Immature natural killer cell (primary cell): ENCODE measurements around the gene PRR16. TPM values are rescaled to one million over a fixed set of nuclear protein-coding genes. Genes with fewer than 3 reads are reported as not detected.

Source experiments
- DNase-seq, 3 donors: peaks; one replicate each; pipeline ENCODE4 v3.0.0; 2022; ENCODE audit warnings: mixed read lengths in 1 of 3
- H3K27ac Mint-ChIP-seq, 6 donors: one replicate each; pipeline ENCODE4 v1.8.0; 2020; ENCODE audit warnings: mixed read lengths in 6 of 6, mild to moderate bottlenecking in 5 of 6, inconsistent platforms in 4 of 6, moderate library complexity in 3 of 6
- H3K27me3 Mint-ChIP-seq, 3 donors: one replicate each; pipeline ENCODE4 v1.8.0; 2020 to 2021; ENCODE audit warnings: low read depth in 3 of 3, mild to moderate bottlenecking in 3 of 3, mixed read lengths in 3 of 3, moderate library complexity in 3 of 3, inconsistent platforms in 1 of 3
- H3K36me3 Mint-ChIP-seq, 3 donors: one replicate each; pipeline ENCODE4 v1.8.0; 2020; ENCODE audit warnings: mixed read lengths in 3 of 3, inconsistent platforms in 2 of 3, mild to moderate bottlenecking in 2 of 3
- H3K4me1 Mint-ChIP-seq, 2 donors: one replicate each; pipeline ENCODE4 v1.8.0; 2020; ENCODE audit warnings: inconsistent platforms in 2 of 2, mild to moderate bottlenecking in 2 of 2, mixed read lengths in 2 of 2, moderate library complexity in 1 of 2
- H3K4me3 Mint-ChIP-seq, 5 donors: one replicate each; pipeline ENCODE4 v1.8.0; 2020; ENCODE audit warnings: mild to moderate bottlenecking in 5 of 5, mixed read lengths in 5 of 5, inconsistent platforms in 3 of 5, moderate library complexity in 3 of 5
- H3K9me3 Mint-ChIP-seq, 6 donors: one replicate each; pipeline ENCODE4 v1.8.0; 2020; ENCODE audit warnings: mild to moderate bottlenecking in 6 of 6, mixed read lengths in 6 of 6, inconsistent platforms in 4 of 6, moderate library complexity in 3 of 6
- polyA plus RNA-seq, 3 donors: library from polyadenylated mRNA; unstranded; fragments of 300-500 nt; fragmentation: Illumina TruSeq; gene quantifications; one replicate each; pipeline ENCODE4 v1.2.3, GENCODE V29; 2021

Gene PRR16
- polyA plus RNA-seq, 3 donors from 2014 or later, result not detected

DNA sequence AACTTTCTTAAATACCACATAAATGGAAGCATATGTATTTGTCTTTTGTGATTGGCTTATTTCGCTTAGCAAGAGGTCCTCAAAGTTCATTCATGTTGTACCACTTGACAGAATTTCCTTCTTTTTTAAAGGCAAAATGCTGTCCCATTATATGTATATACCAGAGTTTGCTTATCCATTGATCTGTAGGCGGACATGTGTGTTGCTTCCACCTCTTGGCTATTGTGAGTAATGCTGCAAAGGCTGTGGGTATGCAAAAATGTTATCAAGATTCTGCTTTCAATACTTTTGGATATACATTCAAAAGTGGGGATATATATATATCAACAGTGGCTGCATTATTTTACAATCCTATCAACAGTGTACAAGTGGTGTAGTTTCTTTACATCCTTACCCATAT lies 271.0 kb downstream of the PRR16 start:
- DNase-seq, result no peak
- H3K4me3 Mint-ChIP-seq, result no peak overlapping the region
- peaks cover 2 to 42% (median 5%) of the 10 kb centered on the region in 6 donors for H3K9me3 Mint-ChIP-seq
- no peaks in the 10 kb centered on the region for H3K27me3 Mint-ChIP-seq
- no peaks in the 10 kb centered on the region for H3K4me1 Mint-ChIP-seq
- no peaks in the 10 kb centered on the region for H3K36me3 Mint-ChIP-seq
- no peak overlapping the region for H3K27ac Mint-ChIP-seq
